ENCODE data around the gene DNAJB8.

GRCh38 chr3:128455786-128456748 lies 10.6 kb downstream of the DNAJB8 start:
- TF ChIP-seq LEF1 (IDR thresholded peaks at IDR 0.05) (no peak), POLR2A (conservative IDR thresholded peaks at IDR 0.05) (no peak), RNF2 (IDR thresholded peaks at IDR 0.05) (no peak), CTCF (IDR thresholded peaks at IDR 0.05 in 2 of 3, conservative IDR thresholded peaks at IDR 0.05 in 1 of 3; ENCODE audit: insufficient read depth in 2 of 3, low read depth in 1 of 3, low read length in 3 of 3) (no peak), KLF16 (IDR thresholded peaks at IDR 0.05) (no peak), EP300 (IDR thresholded peaks at IDR 0.05; ENCODE audit: low read length) (no peak), TCFL5 (CRISPR knock-in tag; conservative IDR thresholded peaks at IDR 0.05) (no peak), DEAF1 (CRISPR knock-in tag; IDR thresholded peaks at IDR 0.05) (no peak), REST (IDR thresholded peaks at IDR 0.05; ENCODE audit: borderline replicate concordance) (no peak), REST (CRISPR knock-in tag; IDR thresholded peaks at IDR 0.05; ENCODE audit: low read depth) (no peak), TCF7L2 (IDR thresholded peaks at IDR 0.05; ENCODE audit: low read depth, low read length) (no peak)

Measured in K562 (cell line).